GM18868 (cell line): ENCODE results near the gene TMEM242.
A peak's percentile ranks its signal among the peaks of the same experiment; 100 is the strongest.
"Not testable (repeated sequence)": the region's sequence is repeated elsewhere in the genome, so short reads cannot be mapped to it uniquely, and the experiment has no call there.

Experiments used
- ATAC-seq: cut with Tn5 transposase; IDR thresholded peaks from one replicate; pipeline ENCODE4 v1.9.1; 2021; ENCODE audit warnings: mild to moderate bottlenecking, moderate library complexity; ENCODE audit not compliant: unreplicated experiment

Gene TMEM242

DNA sequence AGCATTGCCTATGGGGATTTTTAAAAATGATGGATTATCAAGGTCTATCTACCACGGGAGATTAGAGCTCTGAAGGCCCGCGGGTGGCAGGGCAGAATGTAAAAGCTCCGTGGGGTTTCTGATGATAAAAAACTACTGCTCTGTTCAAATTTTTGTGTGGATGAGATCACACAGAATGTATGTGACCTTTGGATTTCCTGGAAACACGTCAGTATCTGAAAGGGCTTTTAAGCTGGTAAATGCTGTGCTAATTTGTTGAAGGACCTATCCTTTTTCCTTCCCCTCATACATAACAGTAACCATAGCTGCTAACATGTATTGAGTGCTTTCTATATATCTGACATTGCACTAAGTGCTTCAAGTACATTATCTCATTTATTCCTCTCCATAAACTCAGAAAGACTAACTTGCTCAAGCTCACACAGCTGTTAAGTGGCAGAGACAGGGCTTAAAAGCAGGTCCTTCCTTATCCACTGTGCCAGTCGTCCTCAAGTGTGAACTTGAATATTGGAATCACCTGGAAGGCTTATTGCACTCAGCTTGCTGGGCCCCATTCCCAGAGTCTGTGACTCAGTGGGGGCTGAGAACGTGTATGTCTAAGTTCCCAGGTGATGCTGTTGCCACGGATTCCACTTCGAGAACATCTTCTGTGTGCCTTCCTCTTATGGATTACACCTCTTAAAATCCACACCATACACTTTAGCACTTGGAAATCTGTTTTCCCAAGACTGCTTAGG lies 1.9 kb upstream of the TMEM242 start:
- ATAC-seq, result no peak

DNA sequence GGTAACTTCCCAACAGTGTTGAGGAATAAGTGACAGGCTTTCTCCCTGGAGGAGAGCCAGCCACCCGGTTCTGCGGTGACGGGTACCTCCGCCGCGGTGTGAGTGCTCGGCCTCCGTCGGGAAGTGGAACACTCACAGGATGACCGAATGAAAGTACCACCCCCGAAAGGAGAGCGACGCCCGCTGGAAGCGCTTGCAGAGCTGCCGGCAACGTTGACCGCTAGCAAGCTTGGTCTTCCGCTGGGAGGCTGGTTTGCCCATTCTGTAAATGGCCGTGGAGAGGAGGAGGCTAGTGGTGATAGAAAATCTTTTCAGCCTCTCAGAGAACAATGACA lies 614 bp upstream of the TMEM242 start:
- ATAC-seq, result peak; percentile 16

DNA sequence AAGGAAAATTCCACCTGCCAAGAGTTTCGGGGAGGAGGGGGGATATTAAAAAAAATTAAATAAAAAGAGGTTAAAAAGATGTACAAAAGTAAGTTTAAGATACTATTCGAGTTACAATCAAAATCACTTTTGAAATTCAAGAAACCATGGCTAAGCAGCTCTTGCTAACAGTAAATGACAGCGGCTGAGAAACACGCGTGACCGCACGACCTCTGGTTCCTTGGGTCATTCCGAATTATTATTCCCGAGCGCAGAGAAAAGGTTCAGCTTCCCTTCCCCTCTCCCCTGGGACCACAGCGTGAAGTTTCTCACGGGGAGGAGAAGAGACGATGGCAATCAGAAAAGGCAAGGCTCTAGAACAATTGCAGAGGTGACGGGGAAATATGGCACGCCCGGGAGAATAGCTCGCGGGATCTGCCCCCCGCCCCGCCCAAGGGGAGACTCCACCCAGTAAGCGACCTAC lies 496 bp downstream of the TMEM242 start:
- ATAC-seq, result no peak

DNA sequence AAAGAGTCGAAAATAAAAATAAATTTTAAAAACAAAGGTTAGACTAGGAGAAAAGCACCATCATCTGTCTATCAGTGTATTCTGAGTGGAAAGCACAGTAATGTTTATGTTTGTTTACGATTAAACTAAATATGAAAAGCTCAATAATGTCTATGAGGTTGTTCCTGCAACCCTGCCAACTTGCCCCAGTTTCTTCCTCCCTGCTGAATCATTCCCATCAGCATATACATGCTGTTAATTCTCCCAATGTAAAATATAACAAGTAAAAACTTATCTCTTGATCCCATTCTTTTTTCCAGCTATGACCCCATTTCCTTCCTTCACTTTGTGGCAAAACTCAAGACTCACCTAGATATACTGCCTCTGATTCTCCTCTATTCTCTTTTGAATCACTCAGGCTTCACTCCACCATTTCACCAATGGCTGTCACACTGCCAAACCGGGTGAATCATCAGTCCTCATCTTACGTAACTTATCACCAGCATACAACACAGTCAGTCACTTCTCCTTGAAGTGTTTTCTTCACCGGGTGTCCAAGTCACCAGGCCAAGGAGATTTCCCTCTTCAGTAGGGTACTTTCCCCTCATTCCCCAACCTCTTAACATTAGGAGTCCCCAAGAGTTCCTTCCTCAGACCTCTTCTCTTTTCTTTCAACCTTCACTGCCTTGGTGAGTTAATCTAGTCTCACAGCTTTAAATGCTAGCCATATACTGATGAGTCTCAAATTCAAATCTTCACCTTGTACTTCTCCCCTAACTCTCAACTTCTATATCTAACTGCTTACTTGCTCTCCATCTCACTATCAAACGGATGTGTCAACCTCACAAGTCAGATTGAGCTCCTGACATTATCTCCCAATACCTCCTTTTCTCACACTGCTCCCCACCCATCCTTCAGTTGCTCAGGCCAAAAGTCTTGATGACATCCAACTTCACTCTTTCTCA lies 6.2 kb downstream of the TMEM242 start:
- ATAC-seq, result no peak

DNA sequence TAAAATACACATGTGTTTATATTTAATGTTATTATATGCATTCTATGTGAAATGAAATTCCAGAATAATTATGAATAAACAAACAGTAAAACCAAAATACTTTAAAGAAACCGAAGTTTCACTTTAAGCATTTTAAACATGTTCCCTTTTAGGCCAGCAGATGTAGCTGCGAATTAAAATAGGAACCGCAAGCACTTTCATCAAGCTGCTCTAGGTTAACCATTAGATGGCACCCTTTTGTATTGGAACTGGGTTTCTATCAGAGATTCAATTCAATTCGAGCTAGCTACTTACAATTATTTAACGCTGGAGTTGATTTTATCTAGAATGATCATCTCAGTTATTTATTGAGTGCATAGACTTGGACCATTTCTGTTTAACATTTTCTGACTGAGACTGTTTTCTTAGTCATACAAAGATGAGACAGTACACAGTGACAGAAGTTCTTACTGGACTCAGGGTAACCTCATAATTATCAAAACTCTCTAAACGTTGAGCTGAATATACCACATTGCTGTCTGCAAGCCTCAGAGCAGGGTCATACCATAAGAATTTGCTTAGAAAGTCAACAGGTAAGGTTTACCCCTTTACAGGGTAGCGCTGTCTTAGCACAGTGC lies 8.5 kb downstream of the TMEM242 start:
- peak; percentile 87 for ATAC-seq

DNA sequence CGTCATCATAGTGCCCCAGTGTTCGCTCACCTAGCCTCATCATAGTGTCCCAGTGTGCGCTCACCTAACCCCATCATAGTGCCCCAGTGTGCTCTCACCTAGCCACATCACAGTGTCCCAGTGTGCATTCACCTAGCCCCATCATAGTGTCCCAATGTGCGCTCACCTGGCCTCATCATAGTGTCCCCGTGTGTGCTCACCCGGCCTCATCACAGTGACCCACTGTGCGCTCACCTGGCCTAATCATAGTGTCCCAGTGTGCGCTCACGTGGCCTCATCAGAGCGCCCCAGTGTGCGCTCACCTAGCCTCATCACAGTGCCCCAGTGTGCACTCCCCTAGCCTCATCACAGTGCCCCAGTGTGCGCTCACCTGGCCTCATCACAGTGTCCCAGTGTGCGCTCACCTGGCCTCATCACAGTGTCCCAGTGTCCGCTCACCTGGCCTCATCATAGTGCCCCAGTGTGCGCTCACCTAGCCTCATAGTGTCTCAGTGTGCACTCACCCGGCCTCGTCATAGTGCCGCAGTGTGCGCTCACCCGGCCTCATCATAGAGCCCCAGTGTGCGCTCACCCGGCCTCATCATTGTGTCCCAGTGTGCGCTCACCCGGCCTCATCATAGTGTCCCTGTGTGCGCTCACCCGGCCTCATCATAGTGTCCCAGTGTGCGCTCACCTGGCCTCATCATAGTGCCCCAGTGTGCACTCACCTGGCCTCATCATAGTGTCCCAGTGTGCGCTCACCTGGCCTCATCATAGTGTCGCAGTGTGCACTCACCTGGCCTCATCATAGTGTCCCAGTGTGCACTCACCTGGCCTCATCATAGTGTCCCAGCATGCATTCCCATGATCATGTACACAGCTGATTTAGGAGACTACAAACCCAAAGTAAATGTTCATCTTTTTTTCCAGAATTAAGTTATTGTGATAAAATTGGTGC lies 9.5 kb downstream of the TMEM242 start:
- ATAC-seq, result no peak

GRCh38 chr6:157312757-157313156 lies 10.6 kb downstream of the TMEM242 start:
- no peak for ATAC-seq

DNA sequence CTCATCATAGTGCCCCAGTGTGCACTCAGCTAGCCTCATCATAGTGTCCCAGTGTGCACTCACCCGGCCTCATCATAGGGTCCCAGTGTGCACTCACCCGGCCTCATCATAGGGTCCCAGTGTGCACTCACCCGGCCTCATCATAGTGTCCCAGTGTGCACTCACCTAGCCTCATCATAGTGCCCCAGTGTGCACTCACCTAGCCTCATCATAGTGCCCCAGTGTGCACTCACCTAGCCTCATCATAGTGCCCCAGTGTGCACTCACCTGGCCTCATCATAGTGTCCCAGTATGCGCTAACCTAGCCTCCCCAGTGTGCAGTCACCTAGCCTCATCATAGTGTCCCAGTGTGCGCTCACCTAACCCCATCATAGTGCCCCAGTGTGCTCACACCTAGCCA lies 12.6 kb downstream of the TMEM242 start:
- ATAC-seq, result not testable (repeated sequence)

- ATAC-seq, result no peak
Observed at GRCh38 chr6:157307661-157308060, 15.7 kb downstream of the TMEM242 start.

- no peak for ATAC-seq
Observed at GRCh38 chr6:157305670-157306653, 17.4 kb downstream of the TMEM242 start.

- ATAC-seq, result no peak
Observed at GRCh38 chr6:157304899-157305663, 18.2 kb downstream of the TMEM242 start.

DNA sequence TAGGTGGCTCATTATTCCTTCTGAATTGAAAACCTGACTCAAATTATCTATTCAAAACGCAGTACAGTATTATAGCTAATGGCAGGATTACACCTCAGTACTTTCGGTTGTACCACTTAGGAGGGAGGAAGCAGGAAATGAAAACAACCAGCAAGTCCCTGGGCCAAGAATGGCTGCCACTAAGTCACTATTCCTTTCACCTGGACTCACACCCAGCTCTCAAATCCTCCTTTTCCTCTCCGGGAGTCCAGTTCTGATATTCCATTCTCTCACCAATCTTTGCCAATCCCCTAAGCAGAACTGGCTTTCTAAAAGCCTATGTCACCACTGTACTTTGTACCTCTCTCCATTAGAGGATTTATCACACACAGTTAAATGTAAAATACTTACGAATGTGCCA lies 20.6 kb downstream of the TMEM242 start:
- ATAC-seq, result no peak

DNA sequence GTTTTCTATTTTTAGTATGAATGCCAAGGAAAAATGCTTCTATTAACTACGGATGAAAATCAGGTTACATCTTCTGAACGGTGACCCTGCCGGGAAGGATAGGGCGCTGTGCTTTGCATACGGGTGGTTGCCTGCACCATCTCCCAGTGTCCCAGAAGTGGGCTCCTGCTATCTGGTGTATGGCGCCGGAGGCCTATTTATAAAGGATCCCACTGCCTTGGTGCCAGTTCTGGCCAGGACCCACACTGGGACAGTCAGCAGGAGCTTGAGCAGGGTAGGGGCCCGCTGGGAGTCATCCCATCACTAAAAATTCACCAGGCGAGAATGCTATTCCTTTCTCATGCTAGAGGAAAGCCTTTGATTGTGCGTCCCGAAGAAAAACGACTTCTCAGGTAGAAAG lies 22.9 kb downstream of the TMEM242 start:
- ATAC-seq, result no peak

DNA sequence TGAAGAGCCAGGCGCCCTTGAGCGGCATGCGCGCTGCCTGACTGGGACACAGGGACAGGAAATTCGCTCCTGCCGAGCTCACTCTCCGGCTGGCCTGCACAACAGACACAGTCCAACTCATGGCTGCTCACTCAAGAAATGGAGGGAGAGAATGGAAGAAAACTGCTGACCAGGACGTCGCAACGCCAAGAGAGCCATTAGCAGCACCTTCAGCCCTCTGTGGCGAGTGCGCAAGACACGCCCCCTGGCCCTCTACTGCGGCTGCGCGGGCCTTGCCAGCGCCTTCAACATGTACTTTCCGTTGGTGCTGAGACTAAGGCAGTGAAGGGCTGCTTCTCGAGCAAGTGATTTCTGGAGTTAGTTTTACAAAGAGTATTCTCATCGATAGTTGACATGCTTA lies 23.3 kb downstream of the TMEM242 start:
- ATAC-seq, result no peak

DNA sequence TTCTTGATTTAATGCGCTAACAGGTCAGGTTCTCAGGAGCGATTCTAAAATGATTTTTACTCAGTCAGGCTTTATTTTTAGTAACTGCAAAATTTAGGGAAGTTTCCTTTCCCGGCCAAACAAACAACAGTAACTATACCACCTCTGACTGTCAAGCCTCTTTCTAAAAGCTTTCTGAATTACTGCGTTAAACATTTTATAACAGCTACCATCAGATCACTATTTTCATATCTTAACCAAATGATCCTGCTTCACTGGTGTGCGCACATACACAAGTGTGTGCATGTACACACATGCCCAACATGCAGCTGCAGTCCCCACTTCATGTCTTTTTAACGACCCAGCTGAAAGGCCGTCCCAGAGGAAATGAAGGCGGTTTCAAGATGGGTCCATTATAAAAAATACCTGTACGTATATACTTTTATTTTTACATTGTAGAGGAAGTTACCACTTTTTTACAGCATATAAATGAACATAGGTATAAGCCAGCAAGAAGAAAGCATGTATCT lies 25.0 kb downstream of the TMEM242 start:
- no peak for ATAC-seq

DNA sequence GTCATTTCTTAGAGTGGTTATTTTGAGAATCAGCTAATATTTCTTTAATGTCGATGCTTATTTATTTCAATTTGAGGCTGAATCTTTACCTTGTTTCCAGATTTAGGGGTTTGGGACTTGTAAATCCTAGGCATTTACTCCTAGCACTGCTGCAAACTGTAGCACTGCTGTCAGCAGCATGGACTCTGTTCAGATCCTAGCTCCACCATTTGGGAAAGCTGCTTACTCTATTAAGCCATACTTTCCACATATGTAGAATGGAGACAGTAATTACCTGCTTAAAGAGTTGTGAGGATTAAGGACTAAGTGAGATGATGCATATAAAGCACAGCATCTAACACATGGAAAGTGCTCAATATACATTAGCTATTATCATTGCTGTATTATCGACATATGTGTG lies 28.7 kb downstream of the TMEM242 start:
- no peak for ATAC-seq

DNA sequence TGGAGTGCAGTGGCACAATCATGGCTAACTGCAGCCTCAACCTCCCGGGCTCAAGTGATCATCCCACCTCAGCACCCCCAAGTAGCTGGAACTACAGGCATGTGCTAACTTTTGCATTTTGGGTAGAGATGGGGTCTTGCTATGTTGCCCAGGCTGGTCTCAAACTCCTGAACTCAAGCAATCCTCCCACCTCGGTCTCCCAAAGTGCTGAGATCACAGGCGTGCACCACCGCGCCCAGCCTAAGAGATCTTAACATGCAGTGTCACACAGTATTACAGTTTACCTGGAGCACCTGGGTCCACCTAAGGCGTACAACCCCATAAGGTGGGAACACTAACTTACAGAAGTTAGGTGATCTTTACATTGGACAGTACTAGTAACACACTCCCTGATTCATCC lies 29.5 kb downstream of the TMEM242 start:
- ATAC-seq, result no peak

DNA sequence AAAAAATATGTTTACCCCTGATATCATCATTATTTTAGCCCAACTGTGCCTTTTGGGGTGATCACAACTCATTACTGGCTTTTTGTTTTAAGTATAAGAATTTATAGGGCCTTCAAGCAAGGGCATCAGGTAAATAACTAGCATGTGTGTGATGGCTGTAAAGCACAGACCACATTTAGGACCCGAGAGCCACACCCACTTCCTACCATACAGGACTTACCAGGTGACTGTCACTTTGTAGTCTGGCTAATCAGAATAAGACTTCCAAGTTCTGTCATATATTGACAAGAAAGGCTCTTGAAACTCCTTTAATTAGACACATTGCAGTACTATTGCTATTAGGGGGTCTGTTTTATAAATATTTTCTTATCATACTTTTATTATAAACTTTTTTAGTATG lies 31.1 kb downstream of the TMEM242 start:
- ATAC-seq, result no peak
